Kidney (tissue), 14 donors: ENCODE measurements around the gene LIPC. TPM values are rescaled to one million over a fixed set of nuclear protein-coding genes. Genes with fewer than 3 reads are reported as not detected.

Experiments
- DNase-seq, 5 donors: peaks; one replicate each; pipeline ENCODE4 v3.0.0-alpha.2; 2013 to 2020
- FAIRE-seq: peaks from 2 replicates; lab custom pipeline; 2012; peaks lifted over from hg19 to GRCh38; lab: Jason Lieb, UNC
- H3K27ac ChIP-seq, 2 donors: one replicate each; pipeline ENCODE4 v1.7.0; 2013; ENCODE audit warnings: low read depth in 2 of 2, low read length in 2 of 2, inconsistent platforms in 1 of 2
- H3K27me3 ChIP-seq: one replicate; pipeline ENCODE4 v1.7.1; 2013; ENCODE audit warnings: low read length, inconsistent platforms; ENCODE audit not compliant: control insufficient read depth, insufficient read depth
- H3K36me3 ChIP-seq, 3 donors: one replicate each; pipeline versions ENCODE4 v1.7.0 to v1.7.1; 2013; ENCODE audit warnings: low read length in 3 of 3, control low read depth in 1 of 3, inconsistent platforms in 1 of 3; ENCODE audit not compliant: insufficient read depth in 3 of 3, control insufficient read depth in 2 of 3
- H3K4me1 ChIP-seq, 3 donors: one replicate each; pipeline versions ENCODE4 v1.7.0 to v1.7.1; 2013; ENCODE audit warnings: low read length in 3 of 3, inconsistent platforms in 1 of 3, low read depth in 1 of 3; ENCODE audit not compliant: control insufficient read depth in 2 of 3, insufficient read depth in 2 of 3
- H3K4me3 ChIP-seq, 3 donors: one replicate each; pipeline versions ENCODE4 v1.7.0 to v1.8.1; 2013; ENCODE audit warnings: low read length in 3 of 3, control low read depth in 1 of 3, inconsistent platforms in 1 of 3
- H3K9ac ChIP-seq, 3 donors: one replicate each; pipeline versions ENCODE4 v1.7.0 to v1.7.1; 2013; ENCODE audit warnings: low read length in 3 of 3, control low read depth in 1 of 3, inconsistent platforms in 1 of 3
- H3K9me3 ChIP-seq, 3 donors: one replicate each; pipeline versions ENCODE4 v1.7.0 to v1.7.1; 2013; ENCODE audit warnings: low read length in 3 of 3, control low read depth in 1 of 3, inconsistent platforms in 1 of 3; ENCODE audit not compliant: control insufficient read depth in 2 of 3, insufficient read depth in 1 of 3
- intact Hi-C: fragments of 100-400 bp; cut with DNase I; formaldehyde crosslinking; loops from one replicate; pipeline ENCODE4 v1.11.1; 2022
- polyA plus RNA-seq: library from polyadenylated mRNA; stranded (reverse); fragments of 350-450 nt; fragmentation: Illumina TruSeq; extraction: RNeasy Lipid Tissue Mini Kit (QIAGEN cat#74804); gene quantifications from one replicate; pipeline ENCODE4 v1.2.3, GENCODE V29; 2014; ENCODE audit warnings: low read depth, low replicate concordance; ENCODE audit not compliant: insufficient read depth
- total RNA-seq: library from RNA; stranded (reverse); fragmentation: NEBNext Ultra II Directional; extraction: Animal tissue kit (Norgen Biotek cat#: 25700); gene quantifications from one replicate; pipeline ENCODE4 v1.2.1, GENCODE V29; 2021
- TF ChIP-seq, protein P1 (sequence below): IDR thresholded peaks from 3 replicates; pipeline ENCODE4 v1.5.1; 2012; ENCODE audit warnings: mild to moderate bottlenecking, moderate library complexity, borderline replicate concordance; ENCODE audit not compliant: insufficient read depth; ENCODE audit errors: extremely low read depth
- donor health status: control.
- donor health status: control.
- donor health status: control.
- donor health status: control.
- donor health status: control.
- donor health status: DM: yes; HTN: yes; CAD: no.
- donor health status: Normal renal cell carcinoma (clear cell type).

LIPC gene
- total and polyA plus RNA-seq, 2 donors from 2014 or later: 9.9 to 21.6 TPM

DNA sequence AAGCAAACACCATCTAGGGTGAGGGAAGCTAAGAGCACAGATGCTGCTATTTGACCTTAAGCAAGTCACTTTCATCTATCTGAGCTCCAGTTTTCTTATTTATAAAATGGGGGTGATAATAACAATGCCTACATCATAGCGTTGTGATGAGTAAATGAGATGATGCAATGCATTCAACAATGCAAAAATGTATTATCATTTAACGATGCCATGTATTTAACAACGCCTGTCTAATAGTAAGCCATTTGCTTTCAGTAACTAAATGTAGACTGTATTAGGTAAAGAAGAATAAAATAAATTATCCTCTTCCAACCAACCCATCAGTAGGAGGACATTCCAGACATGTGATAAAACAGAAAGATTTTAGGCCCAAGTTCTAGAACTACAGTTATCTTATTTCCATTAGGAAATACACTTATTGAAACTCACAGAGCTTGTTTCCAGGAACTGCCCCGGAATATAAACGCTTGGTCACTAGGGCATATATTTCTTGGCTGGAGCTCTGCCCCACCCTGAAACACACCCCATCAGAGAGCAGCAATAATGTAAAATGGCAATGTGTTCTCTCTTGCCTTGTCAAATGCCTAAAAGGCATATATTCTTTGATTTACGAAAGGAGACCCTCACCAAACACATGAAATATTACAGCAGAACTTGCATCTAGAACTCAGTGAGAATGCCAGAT is 128.3 kb downstream of the LIPC start:
- Histone ChIP-seq H3K27ac (no peak overlapping the region), H3K9ac (no peak overlapping the region), H3K4me3 (no peak overlapping the region), H3K9me3 (no peaks in the 10 kb centered on the region), H3K36me3 (no peaks in the 10 kb centered on the region), H3K27me3 (no peaks in the 10 kb centered on the region), H3K4me1 (no peaks in the 10 kb centered on the region)
- no peak for DNase-seq
- intact Hi-C loops: no loop called here
- TF ChIP-seq, protein P1, sequence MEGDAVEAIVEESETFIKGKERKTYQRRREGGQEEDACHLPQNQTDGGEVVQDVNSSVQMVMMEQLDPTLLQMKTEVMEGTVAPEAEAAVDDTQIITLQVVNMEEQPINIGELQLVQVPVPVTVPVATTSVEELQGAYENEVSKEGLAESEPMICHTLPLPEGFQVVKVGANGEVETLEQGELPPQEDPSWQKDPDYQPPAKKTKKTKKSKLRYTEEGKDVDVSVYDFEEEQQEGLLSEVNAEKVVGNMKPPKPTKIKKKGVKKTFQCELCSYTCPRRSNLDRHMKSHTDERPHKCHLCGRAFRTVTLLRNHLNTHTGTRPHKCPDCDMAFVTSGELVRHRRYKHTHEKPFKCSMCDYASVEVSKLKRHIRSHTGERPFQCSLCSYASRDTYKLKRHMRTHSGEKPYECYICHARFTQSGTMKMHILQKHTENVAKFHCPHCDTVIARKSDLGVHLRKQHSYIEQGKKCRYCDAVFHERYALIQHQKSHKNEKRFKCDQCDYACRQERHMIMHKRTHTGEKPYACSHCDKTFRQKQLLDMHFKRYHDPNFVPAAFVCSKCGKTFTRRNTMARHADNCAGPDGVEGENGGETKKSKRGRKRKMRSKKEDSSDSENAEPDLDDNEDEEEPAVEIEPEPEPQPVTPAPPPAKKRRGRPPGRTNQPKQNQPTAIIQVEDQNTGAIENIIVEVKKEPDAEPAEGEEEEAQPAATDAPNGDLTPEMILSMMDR: no peak
- FAIRE-seq: no peak

DNA sequence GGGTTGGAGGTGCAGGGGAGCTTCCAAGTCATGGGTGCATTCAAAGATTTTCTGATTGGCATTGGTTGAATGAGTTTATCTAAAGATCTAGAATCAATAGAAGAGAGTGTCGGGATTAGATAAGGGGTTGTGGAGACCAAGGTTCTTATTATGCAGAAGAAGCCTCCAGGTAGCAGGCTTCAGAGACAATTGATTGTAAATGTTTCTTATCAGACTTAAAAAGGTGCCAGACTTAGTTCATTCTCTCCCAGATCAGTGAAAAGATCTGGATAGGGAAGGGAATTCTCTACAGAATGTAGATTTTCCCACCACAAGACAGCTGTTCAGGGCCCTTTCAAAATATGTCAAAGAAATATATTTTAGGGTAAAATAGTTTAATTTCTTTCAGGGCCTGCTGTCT is 129.5 kb downstream of the LIPC start:
- DNase-seq (no peak), FAIRE-seq (no peak)
- no peak overlapping the region for H3K4me3 ChIP-seq
- no peaks in the 10 kb centered on the region for H3K9me3 ChIP-seq
- H3K9ac ChIP-seq: no peak overlapping the region
- TF ChIP-seq, protein P1: no peak
- H3K36me3 ChIP-seq: no peaks in the 10 kb centered on the region
- intact Hi-C loops: no loop called here
- H3K27ac ChIP-seq: no peak overlapping the region
- H3K27me3 ChIP-seq: no peaks in the 10 kb centered on the region
- no peaks in the 10 kb centered on the region for H3K4me1 ChIP-seq

DNA sequence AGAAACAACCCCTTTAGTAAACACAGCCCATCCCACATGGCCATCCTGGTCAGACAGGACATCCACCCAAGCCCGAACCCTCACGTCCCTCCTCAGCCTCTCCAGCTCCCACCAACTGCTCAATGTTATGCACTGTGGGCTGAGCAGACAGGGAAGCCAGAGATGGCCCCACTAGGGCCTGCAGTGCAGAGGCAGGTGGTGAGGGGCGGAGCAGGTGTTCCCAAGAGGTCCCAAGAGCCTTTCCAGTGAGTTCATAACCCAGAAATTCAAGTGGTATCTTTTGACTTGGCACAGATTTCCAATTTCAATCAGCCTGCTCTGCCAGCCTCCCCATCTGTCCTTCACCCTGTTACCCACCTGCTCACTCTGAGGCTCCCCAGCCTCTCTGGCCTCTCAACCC is 130.3 kb downstream of the LIPC start:
- FAIRE-seq (no peak), DNase-seq (no peak)
- H3K27ac ChIP-seq: no peak overlapping the region
- H3K27me3 ChIP-seq: no peaks in the 10 kb centered on the region
- H3K9ac ChIP-seq: no peak overlapping the region
- no peaks in the 10 kb centered on the region for H3K9me3 ChIP-seq
- TF ChIP-seq, protein P1: no peak
- intact Hi-C loops: no loop called here
- no peak overlapping the region for H3K4me3 ChIP-seq
- no peaks in the 10 kb centered on the region for H3K4me1 ChIP-seq
- no peaks in the 10 kb centered on the region for H3K36me3 ChIP-seq

DNA sequence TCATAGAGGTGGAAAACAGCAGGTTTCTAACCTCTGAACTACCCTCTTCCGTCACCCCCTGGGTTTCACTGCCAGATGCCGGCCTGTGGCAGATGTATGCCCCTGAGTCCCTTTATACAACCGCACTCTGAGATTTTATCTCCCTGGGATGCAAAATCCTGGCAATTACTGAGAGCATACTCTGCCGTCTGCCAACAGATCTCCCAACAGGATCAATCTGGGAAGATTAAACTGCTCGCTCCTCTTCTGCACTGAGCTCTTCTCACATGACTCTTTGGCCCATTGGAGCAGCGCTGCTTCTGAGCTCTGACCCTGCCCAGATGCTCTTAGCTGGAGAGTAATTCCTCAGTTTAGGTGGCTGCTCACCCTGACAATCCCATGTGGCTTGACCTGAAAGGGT is 133.2 kb downstream of the LIPC start:
- intact Hi-C loops: no loop called here
- Histone ChIP-seq H3K4me3 (no peak overlapping the region), H3K9me3 (no peaks in the 10 kb centered on the region), H3K27ac (no peak overlapping the region), H3K4me1 (no peaks in the 10 kb centered on the region), H3K36me3 (no peaks in the 10 kb centered on the region), H3K9ac (no peak overlapping the region), H3K27me3 (no peaks in the 10 kb centered on the region)
- TF ChIP-seq, protein P1: no peak
- FAIRE-seq (no peak), DNase-seq (no peak)
